ENCODE measurements around the gene DLG3. TPM values are rescaled to one million over a fixed set of nuclear protein-coding genes. Genes with fewer than 3 reads are reported as not detected.

DLG3 gene
- polyA plus RNA-seq, 1 experiment, result 9.8 TPM

GRCh38 chrX:70496491-70496890, 51.9 kb downstream of the DLG3 start:
- TF ChIP-seq CTCF (IDR thresholded peaks at IDR 0.05; ENCODE audit: insufficient read depth, low read depth, low read length), result no peak
- no peak for DNase-seq (ENCODE audit: low read depth)
- ChIA-PET CTCF (no interaction called here), POLR2A (no interaction called here)
- no peak overlapping the region for H3K4me3 ChIP-seq (ENCODE audit: low read depth, low read length)
- H3K36me3 ChIP-seq (ENCODE audit: control insufficient read depth, insufficient read depth, low read length), result no peaks in the 10 kb centered on the region; the same call in none of the 2 replicates
- no peaks in the 10 kb centered on the region for H3K27me3 ChIP-seq (ENCODE audit: control insufficient read depth, insufficient read depth, low read length)

DNA sequence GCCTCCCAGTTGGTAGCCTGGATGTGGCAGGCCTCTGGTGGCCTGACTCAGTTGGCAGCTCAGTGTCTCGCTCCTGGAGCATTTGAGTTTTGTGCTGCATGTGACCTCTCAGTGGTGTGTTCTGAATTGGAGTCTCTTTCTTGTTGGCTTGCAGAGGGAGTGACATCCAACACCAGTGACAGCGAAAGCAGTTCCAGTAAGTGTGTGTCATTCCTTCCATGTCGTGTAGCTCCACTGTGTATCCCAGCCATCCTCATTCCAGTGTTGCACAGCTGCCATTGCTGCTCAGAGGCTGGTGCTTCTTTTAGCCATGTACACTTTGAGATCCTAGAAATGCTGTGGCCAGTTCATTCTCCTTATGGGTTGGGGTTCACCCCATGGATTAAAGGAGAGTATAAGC, 52.4 kb downstream of the DLG3 start:
- Histone ChIP-seq H3K27me3 (ENCODE audit: control insufficient read depth, insufficient read depth, low read length) (no peaks in the 10 kb centered on the region), H3K4me3 (ENCODE audit: low read depth, low read length) (no peak overlapping the region), H3K36me3 (ENCODE audit: control insufficient read depth, insufficient read depth, low read length) (no peaks in the 10 kb centered on the region; the same call in none of the 2 replicates)
- DNase-seq (ENCODE audit: low read depth), result no peak
- POLR2A ChIA-PET, result no interaction called here
- CTCF ChIA-PET, result no interaction called here
- TF ChIP-seq CTCF (IDR thresholded peaks at IDR 0.05; ENCODE audit: insufficient read depth, low read depth, low read length), result no peak

DNA sequence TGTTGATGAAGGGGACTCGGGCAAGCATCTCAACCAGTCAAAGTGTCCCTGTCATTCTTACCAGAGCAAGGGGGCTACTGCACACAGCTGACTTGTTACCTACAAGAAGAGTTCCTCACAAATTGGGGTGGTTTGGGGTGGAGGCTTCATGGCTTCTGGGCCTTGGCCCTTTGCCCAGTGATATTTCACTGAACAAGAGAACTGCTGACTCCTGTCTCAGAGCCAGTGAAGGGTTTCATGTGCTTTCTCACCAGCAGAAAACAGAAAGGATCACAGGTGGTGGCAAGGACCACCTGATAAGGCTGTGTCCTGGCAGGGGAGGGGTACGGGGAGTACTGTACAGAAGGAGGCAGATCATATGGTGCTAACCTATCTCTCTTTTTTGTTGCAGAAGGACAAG, 53.5 kb downstream of the DLG3 start:
- no peaks in the 10 kb centered on the region for H3K27me3 ChIP-seq (ENCODE audit: control insufficient read depth, insufficient read depth, low read length)
- ChIA-PET CTCF (no interaction called here), POLR2A (no interaction called here)
- no peak for TF ChIP-seq CTCF (IDR thresholded peaks at IDR 0.05; ENCODE audit: insufficient read depth, low read depth, low read length)
- H3K4me3 ChIP-seq (ENCODE audit: low read depth, low read length), result no peak overlapping the region
- no peak for DNase-seq (ENCODE audit: low read depth)
- H3K36me3 ChIP-seq (ENCODE audit: control insufficient read depth, insufficient read depth, low read length), result no peaks in the 10 kb centered on the region; the same call in none of the 2 replicates

GRCh38 chrX:70500826-70501225, 56.2 kb downstream of the DLG3 start:
- no peak for TF ChIP-seq CTCF (IDR thresholded peaks at IDR 0.05; ENCODE audit: insufficient read depth, low read depth, low read length)
- no peak for DNase-seq (ENCODE audit: low read depth)
- ChIA-PET POLR2A (no interaction called here), CTCF (no interaction called here)
- Histone ChIP-seq H3K27me3 (ENCODE audit: control insufficient read depth, insufficient read depth, low read length) (no peaks in the 10 kb centered on the region), H3K36me3 (ENCODE audit: control insufficient read depth, insufficient read depth, low read length) (no peaks in the 10 kb centered on the region; the same call in 1 of the 2 replicates), H3K4me3 (ENCODE audit: low read depth, low read length) (no peak overlapping the region)

- Histone ChIP-seq H3K36me3 (ENCODE audit: control insufficient read depth, insufficient read depth, low read length) (no peaks in the 10 kb centered on the region; the same call in 1 of the 2 replicates), H3K27me3 (ENCODE audit: control insufficient read depth, insufficient read depth, low read length) (no peaks in the 10 kb centered on the region), H3K4me3 (ENCODE audit: low read depth, low read length) (no peak overlapping the region)
- no peak for TF ChIP-seq CTCF (IDR thresholded peaks at IDR 0.05; ENCODE audit: insufficient read depth, low read depth, low read length)
- no peak for DNase-seq (ENCODE audit: low read depth)
- CTCF ChIA-PET, result interaction anchor here (1.4 kb wide), 1 partner anchor 17 kb away, joined by 3 read pairs; no protein-coding TSS in a partner anchor
- POLR2A ChIA-PET, result no interaction called here
Observed at GRCh38 chrX:70504772-70505450, 60.3 kb downstream of the DLG3 start.
